ENCODE results near the gene EXOC3L1. TPM values are rescaled to one million over a fixed set of nuclear protein-coding genes. Genes with fewer than 3 reads are reported as not detected.

EXOC3L1 gene
- polyA plus RNA-seq, 3 donors, result 6.5 to 7.2 (median 6.7) TPM

GRCh38 chr16:67165121-67166078, 24.5 kb downstream of the EXOC3L1 start:
- DNase-seq, result no peak

GRCh38 chr16:67164599-67165061, 25.3 kb downstream of the EXOC3L1 start, which contains the start of gene HSF4:
TSS of gene HSF4 (plus strand) at chr16:67164745. CDS start at chr16:67164812, 67 bp downstream.
- DNase-seq, result no peak

- no peak for DNase-seq
Observed at GRCh38 chr16:67163999-67164558, 25.9 kb downstream of the EXOC3L1 start.

GRCh38 chr16:67163164-67163998, 26.6 kb downstream of the EXOC3L1 start:
- DNase-seq, result no peak

GRCh38 chr16:67162506-67163163, 27.3 kb downstream of the EXOC3L1 start:
- no peak for DNase-seq

GRCh38 chr16:67161595-67162058, 28.3 kb downstream of the EXOC3L1 start:
- no peak for DNase-seq

GRCh38 chr16:67158637-67159600, 31.0 kb downstream of the EXOC3L1 start:
- no peak for DNase-seq

GRCh38 chr16:67157892-67158635, 31.9 kb downstream of the EXOC3L1 start:
- DNase-seq, result no peak

GRCh38 chr16:67157106-67157748, 32.7 kb downstream of the EXOC3L1 start:
- no peak for DNase-seq

GRCh38 chr16:67156143-67156844, 33.6 kb downstream of the EXOC3L1 start:
- no peak for DNase-seq

- DNase-seq, result peak; percentile 69
Observed at GRCh38 chr16:67155295-67156142, 34.4 kb downstream of the EXOC3L1 start.

GRCh38 chr16:67154578-67155294, 35.2 kb downstream of the EXOC3L1 start:
- DNase-seq, result no peak

- no peak for DNase-seq
Observed at GRCh38 chr16:67151431-67152097, 38.4 kb downstream of the EXOC3L1 start.

GRCh38 chr16:67150833-67151396, 39.0 kb downstream of the EXOC3L1 start, which contains the start of gene B3GNT9:
TSS of gene B3GNT9 (minus strand) at chr16:67150998. CDS start at chr16:67150485, 513 bp downstream.
- DNase-seq, result peak; percentile 70

All from renal pelvis (tissue), 4 donors.